ENCODE measurements around the gene ANKRD13C. TPM values are rescaled to one million over a fixed set of nuclear protein-coding genes. Genes with fewer than 3 reads are reported as not detected.

The ANKRD13C gene
- total RNA-seq, 1 experiment from 2014 or later, result 24.3 TPM

DNA sequence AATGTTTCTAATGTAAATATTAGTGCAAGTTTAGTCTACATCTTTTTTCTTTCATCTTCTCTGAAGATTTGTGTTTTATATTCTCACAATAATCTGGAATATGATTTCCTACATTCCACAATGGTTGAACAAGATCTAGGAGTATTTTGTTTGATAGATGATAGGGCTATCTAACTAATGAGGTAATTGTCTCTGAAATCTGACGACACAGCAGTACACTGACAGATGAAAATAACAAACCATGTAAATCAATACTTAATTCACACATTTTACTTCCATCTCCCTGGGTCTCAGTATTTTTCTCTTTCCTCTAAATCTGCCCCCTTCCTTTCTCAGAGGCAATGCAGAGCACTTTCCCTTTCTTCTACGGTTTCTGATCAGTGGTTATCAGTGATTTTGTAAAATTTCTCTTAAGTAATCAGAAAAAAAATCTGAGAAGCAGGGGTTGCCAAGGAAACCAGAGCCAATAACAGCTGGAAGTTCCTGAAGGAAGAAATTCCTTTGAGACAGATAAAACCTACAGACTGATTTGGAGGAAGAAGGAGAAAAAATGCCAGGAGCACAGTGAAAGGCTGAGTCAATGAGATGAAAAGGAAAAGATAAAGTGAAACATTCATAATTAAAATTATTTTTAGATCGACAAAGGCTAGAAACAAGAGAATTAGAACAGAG, 7.3 kb upstream of the ANKRD13C start:
- H3K27ac ChIP-seq, result no peak overlapping the region
- H3K4me3 ChIP-seq, result no peak overlapping the region
- H3K36me3 ChIP-seq (ENCODE audit: low read depth), result 0 out of 2 replicates have a peak, but pooled peaks cover 6% of the 10 kb centered on the region
- H3K4me2 ChIP-seq, result no peak overlapping the region
- intact Hi-C loops (cut with micrococcal nuclease; ENCODE audit: unreplicated experiment), result no loop called here
- H3F3A ChIP-seq (ENCODE audit: insufficient read depth, low read depth), result no peaks in the 10 kb centered on the region
- H3K9me3 ChIP-seq (ENCODE audit: insufficient read depth, low read depth), result no peaks in the 10 kb centered on the region; the same call in 1 of the 2 replicates
- BruUV-seq (replicated peaks), result no TSS peak
- no peaks in the 10 kb centered on the region for H4K20me1 ChIP-seq (ENCODE audit: insufficient read depth)
- H3K9me2 ChIP-seq (ENCODE audit: insufficient read depth), result no peaks in the 10 kb centered on the region
- TF ChIP-seq, protein P1, sequence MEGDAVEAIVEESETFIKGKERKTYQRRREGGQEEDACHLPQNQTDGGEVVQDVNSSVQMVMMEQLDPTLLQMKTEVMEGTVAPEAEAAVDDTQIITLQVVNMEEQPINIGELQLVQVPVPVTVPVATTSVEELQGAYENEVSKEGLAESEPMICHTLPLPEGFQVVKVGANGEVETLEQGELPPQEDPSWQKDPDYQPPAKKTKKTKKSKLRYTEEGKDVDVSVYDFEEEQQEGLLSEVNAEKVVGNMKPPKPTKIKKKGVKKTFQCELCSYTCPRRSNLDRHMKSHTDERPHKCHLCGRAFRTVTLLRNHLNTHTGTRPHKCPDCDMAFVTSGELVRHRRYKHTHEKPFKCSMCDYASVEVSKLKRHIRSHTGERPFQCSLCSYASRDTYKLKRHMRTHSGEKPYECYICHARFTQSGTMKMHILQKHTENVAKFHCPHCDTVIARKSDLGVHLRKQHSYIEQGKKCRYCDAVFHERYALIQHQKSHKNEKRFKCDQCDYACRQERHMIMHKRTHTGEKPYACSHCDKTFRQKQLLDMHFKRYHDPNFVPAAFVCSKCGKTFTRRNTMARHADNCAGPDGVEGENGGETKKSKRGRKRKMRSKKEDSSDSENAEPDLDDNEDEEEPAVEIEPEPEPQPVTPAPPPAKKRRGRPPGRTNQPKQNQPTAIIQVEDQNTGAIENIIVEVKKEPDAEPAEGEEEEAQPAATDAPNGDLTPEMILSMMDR (conservative IDR thresholded peaks at IDR 0.05), result no peak
- no peak for TF ChIP-seq EZH2 (IDR thresholded peaks at IDR 0.05; ENCODE audit: low read depth)
- POLR2A ChIA-PET (ENCODE audit: unreplicated experiment), result no interaction called here
- H3K27me3 ChIP-seq (ENCODE audit: insufficient read depth, low read depth), result no peaks in the 10 kb centered on the region
- peaks cover 4% of the 10 kb centered on the region for H3K4me1 ChIP-seq (replicated peaks; ENCODE audit: insufficient read depth)
- no peak for DNase-seq
- CTCF ChIA-PET, result no interaction called here
- H2AFZ ChIP-seq, result no peak overlapping the region
- H3K79me2 ChIP-seq (ENCODE audit: low read depth), result no peaks in the 10 kb centered on the region

DNA sequence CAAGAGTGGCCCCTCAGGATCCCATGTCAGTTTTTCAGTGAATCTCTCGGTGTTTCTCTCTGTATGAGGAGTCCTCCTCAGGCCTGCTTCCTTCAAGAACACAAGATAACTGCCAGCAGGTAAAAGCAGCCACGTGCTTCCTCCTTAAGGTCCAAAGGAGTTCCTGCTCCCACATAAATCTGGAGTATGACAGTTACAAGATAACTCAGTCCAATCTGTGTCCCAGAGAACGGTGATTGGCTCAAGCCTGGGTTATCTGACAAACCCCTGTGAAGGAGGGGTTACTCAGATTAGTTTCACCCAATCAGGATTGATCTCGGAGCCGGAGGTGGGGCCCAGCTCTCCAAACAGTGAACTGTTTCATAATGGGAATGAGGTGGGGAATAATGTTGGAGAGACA, 5.8 kb upstream of the ANKRD13C start:
- Histone ChIP-seq H4K20me1 (ENCODE audit: insufficient read depth) (no peaks in the 10 kb centered on the region), H3K27ac (no peak overlapping the region)

DNA sequence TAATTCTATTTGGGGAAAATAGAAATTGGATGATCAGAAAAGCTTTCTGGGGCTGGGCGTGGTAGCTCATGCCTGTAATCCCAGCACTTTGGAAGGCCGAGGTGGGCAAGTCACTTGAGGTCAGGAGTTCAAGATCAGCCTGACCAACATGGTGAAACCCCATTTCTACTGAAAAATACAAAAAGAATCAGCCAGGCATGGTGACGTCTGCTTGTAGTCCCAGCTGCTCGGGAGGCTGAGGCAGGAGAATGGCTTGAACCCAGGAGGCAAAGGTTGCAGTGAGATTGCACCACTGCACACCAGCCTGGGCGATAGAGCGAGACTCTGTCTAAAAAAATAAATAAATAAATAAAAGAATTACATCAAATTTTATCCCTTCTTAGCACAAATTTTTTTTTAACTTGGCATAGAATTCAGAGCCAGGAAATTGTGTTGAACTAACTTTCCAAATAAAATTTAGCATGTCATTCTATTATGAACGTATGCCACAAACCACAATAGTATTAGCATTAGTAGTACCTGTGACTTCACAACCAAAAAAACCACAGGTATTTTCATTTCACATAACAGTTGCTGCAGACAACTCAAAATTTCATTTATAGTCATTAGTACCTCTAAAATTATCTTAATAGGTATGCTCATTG, 4.5 kb upstream of the ANKRD13C start:
- peaks cover 5% of the 10 kb centered on the region; the same call in 1 of the 2 replicates for H3F3A ChIP-seq (ENCODE audit: insufficient read depth, low read depth)
- H3K9me2 ChIP-seq (ENCODE audit: insufficient read depth), result no peaks in the 10 kb centered on the region
- no peaks in the 10 kb centered on the region for H3K36me3 ChIP-seq (ENCODE audit: low read depth)
- DNase-seq, result no peak
- 0 out of 2 replicates have a peak, but pooled peaks cover 6% of the 10 kb centered on the region for H3K4me1 ChIP-seq (replicated peaks; ENCODE audit: insufficient read depth)
- no peak overlapping the region for H2AFZ ChIP-seq
- H3K9me3 ChIP-seq (ENCODE audit: insufficient read depth, low read depth), result no peaks in the 10 kb centered on the region
- BruUV-seq (replicated peaks), result no TSS peak
- H3K4me3 ChIP-seq, result no peak overlapping the region
- intact Hi-C loops (cut with micrococcal nuclease; ENCODE audit: unreplicated experiment), result no loop called here
- H3K79me2 ChIP-seq (ENCODE audit: low read depth), result peaks cover 20% of the 10 kb centered on the region
- H3K27me3 ChIP-seq (ENCODE audit: insufficient read depth, low read depth), result no peaks in the 10 kb centered on the region
- H3K4me2 ChIP-seq, result no peak overlapping the region
- ChIA-PET CTCF (no interaction called here), POLR2A (ENCODE audit: unreplicated experiment) (no interaction called here)
- H3K27ac ChIP-seq, result no peak overlapping the region
- no peaks in the 10 kb centered on the region for H4K20me1 ChIP-seq (ENCODE audit: insufficient read depth)
- TF ChIP-seq EZH2 (IDR thresholded peaks at IDR 0.05; ENCODE audit: low read depth), result no peak
- TF ChIP-seq, protein P1 (conservative IDR thresholded peaks at IDR 0.05), result no peak

More for the DNA sequence above, 5.8 kb upstream of the ANKRD13C start:
- intact Hi-C loops (cut with micrococcal nuclease; ENCODE audit: unreplicated experiment), result no loop called here
- Histone ChIP-seq H3K9me2 (ENCODE audit: insufficient read depth) (no peaks in the 10 kb centered on the region), H3K4me2 (no peak overlapping the region), H3K27me3 (ENCODE audit: insufficient read depth, low read depth) (no peaks in the 10 kb centered on the region), H3K4me1 (replicated peaks; ENCODE audit: insufficient read depth) (0 out of 2 replicates have a peak, but pooled peaks cover 5% of the 10 kb centered on the region), H2AFZ (no peak overlapping the region), H3K79me2 (ENCODE audit: low read depth) (peaks cover 10% of the 10 kb centered on the region), H3K9me3 (ENCODE audit: insufficient read depth, low read depth) (no peaks in the 10 kb centered on the region), H3F3A (ENCODE audit: insufficient read depth, low read depth) (0 out of 2 replicates have a peak, but pooled peaks cover 5% of the 10 kb centered on the region), H3K4me3 (no peak overlapping the region), H3K36me3 (ENCODE audit: low read depth) (no peaks in the 10 kb centered on the region)
- ChIA-PET CTCF (no interaction called here), POLR2A (ENCODE audit: unreplicated experiment) (no interaction called here)
- TF ChIP-seq EZH2 (IDR thresholded peaks at IDR 0.05; ENCODE audit: low read depth), result no peak
- TF ChIP-seq, protein P1 (conservative IDR thresholded peaks at IDR 0.05), result no peak
- BruUV-seq (replicated peaks), result no TSS peak
- DNase-seq, result no peak

Data from PC-9 (cell line).